ENCODE measurements around the gene MTERF4. TPM values are rescaled to one million over a fixed set of nuclear protein-coding genes. Genes with fewer than 3 reads are reported as not detected.

The MTERF4 gene
- total RNA-seq, 6 donors from 2014 or later = 22.3 to 54.4 (median 25.4) TPM

DNA sequence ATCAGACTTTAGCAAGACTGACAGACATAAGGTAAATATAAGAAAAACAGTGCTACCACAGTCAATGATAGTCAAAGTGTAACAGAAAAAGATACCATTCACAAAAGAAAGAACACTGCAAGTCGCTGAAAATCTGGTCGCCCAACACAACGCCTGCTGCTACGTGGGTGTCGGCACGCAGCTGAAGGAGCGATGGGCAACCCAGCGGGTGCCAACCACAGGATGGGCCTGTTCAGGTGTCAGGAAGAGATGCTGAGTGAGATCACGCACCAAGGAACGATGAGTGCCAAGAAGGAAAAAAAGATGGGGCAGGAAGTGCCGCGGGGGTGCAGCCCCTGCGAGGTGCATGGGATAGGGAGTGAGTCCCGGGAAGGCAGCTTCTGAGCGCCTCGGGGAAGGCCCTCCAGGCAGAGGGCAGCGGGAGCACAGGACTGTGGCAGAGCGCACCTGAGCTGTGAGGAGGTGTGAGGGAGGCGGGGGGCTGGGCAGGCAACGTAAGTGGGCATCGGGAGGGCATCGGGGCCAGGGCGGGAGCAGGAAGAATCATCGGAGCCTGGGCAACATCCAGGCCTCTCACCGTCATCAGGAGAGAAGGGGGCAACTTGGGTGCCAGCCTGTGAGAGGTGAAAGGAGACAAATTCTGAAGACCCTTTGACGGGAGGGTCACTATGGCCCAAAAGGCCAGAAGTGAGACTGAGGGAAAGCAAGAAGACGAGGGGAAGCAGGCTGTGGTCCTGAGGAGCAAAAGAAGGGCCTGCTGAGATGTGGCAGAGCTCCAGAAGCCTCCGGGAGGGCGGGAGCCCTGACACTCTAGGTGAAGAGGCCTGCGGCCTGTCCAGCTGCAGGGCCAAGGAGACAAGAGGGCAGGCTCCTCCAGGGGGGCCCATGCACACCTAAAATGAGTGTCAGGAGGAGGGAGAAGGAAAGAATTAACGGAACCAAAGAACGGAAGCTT lies 14.8 kb upstream of the MTERF4 start:
- peak in 1 of 2 donors; percentile 58 for DNase-seq

DNA sequence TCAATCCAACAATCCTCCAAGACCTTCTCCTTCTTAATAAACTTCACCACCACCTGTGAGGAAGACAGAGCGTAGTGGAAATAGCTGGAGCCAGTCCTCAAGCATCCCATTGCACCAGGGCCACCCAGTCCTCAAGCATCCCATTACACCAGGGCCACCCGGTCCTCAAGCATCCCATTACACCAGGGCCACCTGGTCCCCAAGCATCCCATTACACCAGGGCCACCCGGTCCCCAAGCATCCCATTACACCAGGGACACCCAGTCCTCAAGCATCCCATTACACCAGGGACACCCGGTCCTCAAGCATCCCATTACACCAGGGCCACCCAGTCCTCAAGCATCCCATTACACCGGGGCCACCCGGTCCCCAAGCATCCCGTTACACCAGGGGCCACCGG lies 13.3 kb upstream of the MTERF4 start:
- WGBS, 2 donors = 87 to 93% methylated on average over 8 of the region's 8 CpGs

More for the DNA sequence above, 14.8 kb upstream of the MTERF4 start:
- Histone ChIP-seq H3K4me1 (no peaks in the 10 kb centered on the region), H3K27me3 (no peaks in the 10 kb centered on the region), H3K9me3 (no peaks in the 10 kb centered on the region), H3K4me3 (no peak overlapping the region), H3K36me3 (peaks cover 0 to 5% (median 2%) of the 10 kb centered on the region in 4 donors), H3K27ac (no peak overlapping the region)
- no peak for ATAC-seq (ENCODE audit: low FRiP score in 2 of 2)
- no peak for TF ChIP-seq POLR2AphosphoS5 (IDR thresholded peaks at IDR 0.05)
- no peak for TF ChIP-seq POLR2A (IDR thresholded peaks at IDR 0.05)
- TF ChIP-seq EP300 (IDR thresholded peaks at IDR 0.05) = no peak
- TF ChIP-seq, protein P1, sequence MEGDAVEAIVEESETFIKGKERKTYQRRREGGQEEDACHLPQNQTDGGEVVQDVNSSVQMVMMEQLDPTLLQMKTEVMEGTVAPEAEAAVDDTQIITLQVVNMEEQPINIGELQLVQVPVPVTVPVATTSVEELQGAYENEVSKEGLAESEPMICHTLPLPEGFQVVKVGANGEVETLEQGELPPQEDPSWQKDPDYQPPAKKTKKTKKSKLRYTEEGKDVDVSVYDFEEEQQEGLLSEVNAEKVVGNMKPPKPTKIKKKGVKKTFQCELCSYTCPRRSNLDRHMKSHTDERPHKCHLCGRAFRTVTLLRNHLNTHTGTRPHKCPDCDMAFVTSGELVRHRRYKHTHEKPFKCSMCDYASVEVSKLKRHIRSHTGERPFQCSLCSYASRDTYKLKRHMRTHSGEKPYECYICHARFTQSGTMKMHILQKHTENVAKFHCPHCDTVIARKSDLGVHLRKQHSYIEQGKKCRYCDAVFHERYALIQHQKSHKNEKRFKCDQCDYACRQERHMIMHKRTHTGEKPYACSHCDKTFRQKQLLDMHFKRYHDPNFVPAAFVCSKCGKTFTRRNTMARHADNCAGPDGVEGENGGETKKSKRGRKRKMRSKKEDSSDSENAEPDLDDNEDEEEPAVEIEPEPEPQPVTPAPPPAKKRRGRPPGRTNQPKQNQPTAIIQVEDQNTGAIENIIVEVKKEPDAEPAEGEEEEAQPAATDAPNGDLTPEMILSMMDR (IDR thresholded peaks at IDR 0.05) = no peak
- WGBS, 2 donors = 93 to 94% methylated on average over 28 to 32 of the region's 32 CpGs

DNA sequence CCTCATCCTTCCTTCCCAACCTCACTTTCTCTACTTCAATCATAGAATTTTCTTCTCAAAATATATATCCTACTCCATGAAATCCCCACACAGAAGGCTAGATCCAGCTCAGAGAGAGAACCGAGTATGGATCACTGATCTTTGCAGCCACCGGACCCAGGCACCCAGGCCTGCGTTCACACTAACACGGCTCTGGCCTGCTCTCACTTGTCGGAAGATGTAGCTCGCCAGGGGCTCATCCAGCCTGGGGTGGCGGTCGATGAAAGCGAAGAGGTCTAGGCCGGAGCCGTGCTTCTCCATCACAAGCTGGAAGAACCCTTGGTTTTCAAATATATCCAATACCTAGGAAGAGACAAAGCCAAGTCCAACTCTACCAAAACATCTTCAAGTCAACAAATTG lies 12.7 kb upstream of the MTERF4 start:
- 91 to 97% methylated on average over 11 of the region's 11 CpGs for WGBS, 2 donors

More for the DNA sequence above, 13.3 kb upstream of the MTERF4 start:
- no peak overlapping the region for H3K4me3 ChIP-seq
- H3K4me1 ChIP-seq = no peaks in the 10 kb centered on the region
- H3K9me3 ChIP-seq = no peaks in the 10 kb centered on the region
- no peaks in the 10 kb centered on the region for H3K27me3 ChIP-seq
- DNase-seq (no peak), ATAC-seq (ENCODE audit: low FRiP score in 2 of 2) (no peak)
- no peak for TF ChIP-seq EP300 (IDR thresholded peaks at IDR 0.05)
- no peak for TF ChIP-seq POLR2AphosphoS5 (IDR thresholded peaks at IDR 0.05)
- TF ChIP-seq, protein P1 (IDR thresholded peaks at IDR 0.05) = no peak
- no peak for TF ChIP-seq POLR2A (IDR thresholded peaks at IDR 0.05)
- peaks cover 0 to 5% (median 2%) of the 10 kb centered on the region in 4 donors for H3K36me3 ChIP-seq
- H3K27ac ChIP-seq = no peak overlapping the region

DNA sequence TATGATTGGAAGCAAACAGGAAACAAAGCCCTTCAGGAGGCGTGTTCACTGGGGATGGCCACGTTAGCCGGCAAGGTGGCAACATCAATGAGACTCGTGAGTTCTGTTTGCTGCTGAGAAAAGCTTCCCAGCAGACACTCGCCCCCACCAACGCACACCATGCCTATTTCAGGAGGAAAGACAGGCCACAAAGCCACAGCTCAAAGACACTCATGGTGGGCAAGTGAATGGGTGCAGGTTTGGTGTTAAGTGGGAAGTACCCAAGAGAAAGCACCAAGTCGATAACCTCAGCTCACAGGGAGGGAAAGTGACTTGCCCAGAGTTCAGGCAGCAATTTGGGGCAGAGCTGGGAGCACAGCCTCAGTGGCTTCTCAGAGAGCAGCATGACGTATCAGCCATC lies 10.5 kb upstream of the MTERF4 start:
- H3K27me3 ChIP-seq = no peaks in the 10 kb centered on the region
- H3K36me3 ChIP-seq = peaks cover 0 to 5% (median 2%) of the 10 kb centered on the region in 4 donors
- no peak for ATAC-seq (ENCODE audit: low FRiP score in 2 of 2)
- no peak for TF ChIP-seq EP300 (IDR thresholded peaks at IDR 0.05)
- no peak for TF ChIP-seq POLR2A (IDR thresholded peaks at IDR 0.05)
- TF ChIP-seq, protein P1 (IDR thresholded peaks at IDR 0.05) = no peak
- TF ChIP-seq POLR2AphosphoS5 (IDR thresholded peaks at IDR 0.05) = no peak
- no peak for DNase-seq
- H3K4me1 ChIP-seq = peaks cover 0 to 7% (median 3%) of the 10 kb centered on the region in 4 donors
- H3K27ac ChIP-seq = no peak overlapping the region
- WGBS, 2 donors = 71 to 79% methylated on average over 7 to 8 of the region's 8 CpGs
- no peak overlapping the region for H3K4me3 ChIP-seq
- no peaks in the 10 kb centered on the region for H3K9me3 ChIP-seq

More for the DNA sequence above, 12.7 kb upstream of the MTERF4 start:
- DNase-seq (peak in 1 of 2 donors; percentile 33), ATAC-seq (ENCODE audit: low FRiP score in 2 of 2) (no peak)
- peaks cover 0 to 5% (median 2%) of the 10 kb centered on the region in 4 donors for H3K36me3 ChIP-seq
- H3K4me1 ChIP-seq = no peaks in the 10 kb centered on the region
- no peaks in the 10 kb centered on the region for H3K9me3 ChIP-seq
- TF ChIP-seq, protein P1 (IDR thresholded peaks at IDR 0.05) = no peak
- TF ChIP-seq POLR2AphosphoS5 (IDR thresholded peaks at IDR 0.05) (no peak), EP300 (IDR thresholded peaks at IDR 0.05) (no peak), POLR2A (IDR thresholded peaks at IDR 0.05) (no peak)
- H3K4me3 ChIP-seq = no peak overlapping the region
- no peaks in the 10 kb centered on the region for H3K27me3 ChIP-seq
- H3K27ac ChIP-seq = no peak overlapping the region
